ENCODE data around the gene ARHGEF7. TPM values are rescaled to one million over a fixed set of nuclear protein-coding genes. Genes with fewer than 3 reads are reported as not detected.

The ARHGEF7 gene
- total and polyA plus RNA-seq, 2 experiments from 2014 or later: 23.6 to 58.9 TPM

DNA sequence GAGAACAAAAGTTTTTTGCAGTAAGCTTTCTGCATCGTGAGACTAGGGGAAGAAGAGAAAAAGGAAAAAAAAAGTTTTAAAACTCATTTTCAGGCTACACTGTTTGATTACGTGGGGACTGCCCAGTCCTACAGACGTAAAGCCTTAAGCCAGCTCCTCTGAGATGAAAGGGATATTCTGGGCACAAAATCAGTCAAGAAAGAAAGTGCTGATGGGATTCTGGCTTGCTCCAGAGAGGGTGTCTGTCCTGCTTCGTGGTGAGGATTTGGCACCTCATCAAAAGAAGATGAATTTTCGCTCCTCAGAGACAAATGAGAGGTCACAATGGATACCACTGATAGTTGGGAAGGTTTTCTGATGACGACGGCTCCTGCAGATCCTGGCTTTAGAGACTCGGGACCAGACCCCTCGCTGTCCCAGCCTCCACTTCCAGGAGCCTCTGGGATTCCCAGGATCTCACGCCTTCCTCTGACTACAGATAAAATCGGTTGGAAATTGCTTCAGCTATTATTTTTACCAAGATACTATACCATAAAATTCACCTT lies 215.0 kb downstream of the ARHGEF7 start:
- Histone ChIP-seq H3K27ac (ENCODE audit: low read depth) (no peak overlapping the region), H3K4me1 (ENCODE audit: insufficient read depth) (no peaks in the 10 kb centered on the region), H3F3A (replicated peaks; ENCODE audit: low read depth) (no peaks in the 10 kb centered on the region), H3K36me3 (ENCODE audit: insufficient read depth) (no peaks in the 10 kb centered on the region), H3K27me3 (ENCODE audit: insufficient read depth) (no peaks in the 10 kb centered on the region), H3K4me2 (no peak overlapping the region), H2AFZ (no peak overlapping the region), H3K4me3 (no peak overlapping the region), H3K79me2 (replicated peaks; ENCODE audit: insufficient read depth) (no peaks in the 10 kb centered on the region), H3K9me2 (ENCODE audit: insufficient read depth) (no peaks in the 10 kb centered on the region), H4K20me1 (replicated peaks; ENCODE audit: insufficient read depth) (no peaks in the 10 kb centered on the region)
- no peak for DNase-seq (ENCODE audit: low spot score)
- Mint-ChIP-seq H3K4me3 (no peak overlapping the region), H3K27me3 (ENCODE audit: insufficient read depth, low read depth, poor library complexity) (peaks cover 5% of the 10 kb centered on the region), H3K27ac (no peak overlapping the region), H3K9me3 (no peaks in the 10 kb centered on the region), H3K4me1 (no peaks in the 10 kb centered on the region), H3K36me3 (ENCODE audit: low read depth) (no peaks in the 10 kb centered on the region; the same call in 2 of the 3 replicates)
- no peak for TF ChIP-seq NANOG (IDR thresholded peaks at IDR 0.05; ENCODE audit: borderline replicate concordance)
- TF ChIP-seq EZH2phosphoT487 (IDR thresholded peaks at IDR 0.05; ENCODE audit: unreplicated experiment): no peak
- TF ChIP-seq, protein P1, sequence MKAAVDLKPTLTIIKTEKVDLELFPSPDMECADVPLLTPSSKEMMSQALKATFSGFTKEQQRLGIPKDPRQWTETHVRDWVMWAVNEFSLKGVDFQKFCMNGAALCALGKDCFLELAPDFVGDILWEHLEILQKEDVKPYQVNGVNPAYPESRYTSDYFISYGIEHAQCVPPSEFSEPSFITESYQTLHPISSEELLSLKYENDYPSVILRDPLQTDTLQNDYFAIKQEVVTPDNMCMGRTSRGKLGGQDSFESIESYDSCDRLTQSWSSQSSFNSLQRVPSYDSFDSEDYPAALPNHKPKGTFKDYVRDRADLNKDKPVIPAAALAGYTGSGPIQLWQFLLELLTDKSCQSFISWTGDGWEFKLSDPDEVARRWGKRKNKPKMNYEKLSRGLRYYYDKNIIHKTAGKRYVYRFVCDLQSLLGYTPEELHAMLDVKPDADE (IDR thresholded peaks at IDR 0.05): no peak
- no peak for TF ChIP-seq CREB1 (CRISPR knock-in tag; IDR thresholded peaks at IDR 0.05; ENCODE audit: low read depth)
- no peak for TF ChIP-seq ZNF114 (CRISPR knock-in tag; IDR thresholded peaks at IDR 0.05)
- TF ChIP-seq POLR2AphosphoS5 (IDR thresholded peaks at IDR 0.05; ENCODE audit: low read depth): no peak
- TF ChIP-seq STAT1 (IDR thresholded peaks at IDR 0.05; ENCODE audit: unreplicated experiment): no peak
- no peak for TF ChIP-seq JUNB (IDR thresholded peaks at IDR 0.05; ENCODE audit: unreplicated experiment)
- TF ChIP-seq, protein P2, sequence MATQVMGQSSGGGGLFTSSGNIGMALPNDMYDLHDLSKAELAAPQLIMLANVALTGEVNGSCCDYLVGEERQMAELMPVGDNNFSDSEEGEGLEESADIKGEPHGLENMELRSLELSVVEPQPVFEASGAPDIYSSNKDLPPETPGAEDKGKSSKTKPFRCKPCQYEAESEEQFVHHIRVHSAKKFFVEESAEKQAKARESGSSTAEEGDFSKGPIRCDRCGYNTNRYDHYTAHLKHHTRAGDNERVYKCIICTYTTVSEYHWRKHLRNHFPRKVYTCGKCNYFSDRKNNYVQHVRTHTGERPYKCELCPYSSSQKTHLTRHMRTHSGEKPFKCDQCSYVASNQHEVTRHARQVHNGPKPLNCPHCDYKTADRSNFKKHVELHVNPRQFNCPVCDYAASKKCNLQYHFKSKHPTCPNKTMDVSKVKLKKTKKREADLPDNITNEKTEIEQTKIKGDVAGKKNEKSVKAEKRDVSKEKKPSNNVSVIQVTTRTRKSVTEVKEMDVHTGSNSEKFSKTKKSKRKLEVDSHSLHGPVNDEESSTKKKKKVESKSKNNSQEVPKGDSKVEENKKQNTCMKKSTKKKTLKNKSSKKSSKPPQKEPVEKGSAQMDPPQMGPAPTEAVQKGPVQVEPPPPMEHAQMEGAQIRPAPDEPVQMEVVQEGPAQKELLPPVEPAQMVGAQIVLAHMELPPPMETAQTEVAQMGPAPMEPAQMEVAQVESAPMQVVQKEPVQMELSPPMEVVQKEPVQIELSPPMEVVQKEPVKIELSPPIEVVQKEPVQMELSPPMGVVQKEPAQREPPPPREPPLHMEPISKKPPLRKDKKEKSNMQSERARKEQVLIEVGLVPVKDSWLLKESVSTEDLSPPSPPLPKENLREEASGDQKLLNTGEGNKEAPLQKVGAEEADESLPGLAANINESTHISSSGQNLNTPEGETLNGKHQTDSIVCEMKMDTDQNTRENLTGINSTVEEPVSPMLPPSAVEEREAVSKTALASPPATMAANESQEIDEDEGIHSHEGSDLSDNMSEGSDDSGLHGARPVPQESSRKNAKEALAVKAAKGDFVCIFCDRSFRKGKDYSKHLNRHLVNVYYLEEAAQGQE (IDR thresholded peaks at IDR 0.05; ENCODE audit: unreplicated experiment): no peak
- no peak for TF ChIP-seq ZNF331 (CRISPR knock-in tag; IDR thresholded peaks at IDR 0.05; ENCODE audit: low read depth)
- TF ChIP-seq, protein P3, sequence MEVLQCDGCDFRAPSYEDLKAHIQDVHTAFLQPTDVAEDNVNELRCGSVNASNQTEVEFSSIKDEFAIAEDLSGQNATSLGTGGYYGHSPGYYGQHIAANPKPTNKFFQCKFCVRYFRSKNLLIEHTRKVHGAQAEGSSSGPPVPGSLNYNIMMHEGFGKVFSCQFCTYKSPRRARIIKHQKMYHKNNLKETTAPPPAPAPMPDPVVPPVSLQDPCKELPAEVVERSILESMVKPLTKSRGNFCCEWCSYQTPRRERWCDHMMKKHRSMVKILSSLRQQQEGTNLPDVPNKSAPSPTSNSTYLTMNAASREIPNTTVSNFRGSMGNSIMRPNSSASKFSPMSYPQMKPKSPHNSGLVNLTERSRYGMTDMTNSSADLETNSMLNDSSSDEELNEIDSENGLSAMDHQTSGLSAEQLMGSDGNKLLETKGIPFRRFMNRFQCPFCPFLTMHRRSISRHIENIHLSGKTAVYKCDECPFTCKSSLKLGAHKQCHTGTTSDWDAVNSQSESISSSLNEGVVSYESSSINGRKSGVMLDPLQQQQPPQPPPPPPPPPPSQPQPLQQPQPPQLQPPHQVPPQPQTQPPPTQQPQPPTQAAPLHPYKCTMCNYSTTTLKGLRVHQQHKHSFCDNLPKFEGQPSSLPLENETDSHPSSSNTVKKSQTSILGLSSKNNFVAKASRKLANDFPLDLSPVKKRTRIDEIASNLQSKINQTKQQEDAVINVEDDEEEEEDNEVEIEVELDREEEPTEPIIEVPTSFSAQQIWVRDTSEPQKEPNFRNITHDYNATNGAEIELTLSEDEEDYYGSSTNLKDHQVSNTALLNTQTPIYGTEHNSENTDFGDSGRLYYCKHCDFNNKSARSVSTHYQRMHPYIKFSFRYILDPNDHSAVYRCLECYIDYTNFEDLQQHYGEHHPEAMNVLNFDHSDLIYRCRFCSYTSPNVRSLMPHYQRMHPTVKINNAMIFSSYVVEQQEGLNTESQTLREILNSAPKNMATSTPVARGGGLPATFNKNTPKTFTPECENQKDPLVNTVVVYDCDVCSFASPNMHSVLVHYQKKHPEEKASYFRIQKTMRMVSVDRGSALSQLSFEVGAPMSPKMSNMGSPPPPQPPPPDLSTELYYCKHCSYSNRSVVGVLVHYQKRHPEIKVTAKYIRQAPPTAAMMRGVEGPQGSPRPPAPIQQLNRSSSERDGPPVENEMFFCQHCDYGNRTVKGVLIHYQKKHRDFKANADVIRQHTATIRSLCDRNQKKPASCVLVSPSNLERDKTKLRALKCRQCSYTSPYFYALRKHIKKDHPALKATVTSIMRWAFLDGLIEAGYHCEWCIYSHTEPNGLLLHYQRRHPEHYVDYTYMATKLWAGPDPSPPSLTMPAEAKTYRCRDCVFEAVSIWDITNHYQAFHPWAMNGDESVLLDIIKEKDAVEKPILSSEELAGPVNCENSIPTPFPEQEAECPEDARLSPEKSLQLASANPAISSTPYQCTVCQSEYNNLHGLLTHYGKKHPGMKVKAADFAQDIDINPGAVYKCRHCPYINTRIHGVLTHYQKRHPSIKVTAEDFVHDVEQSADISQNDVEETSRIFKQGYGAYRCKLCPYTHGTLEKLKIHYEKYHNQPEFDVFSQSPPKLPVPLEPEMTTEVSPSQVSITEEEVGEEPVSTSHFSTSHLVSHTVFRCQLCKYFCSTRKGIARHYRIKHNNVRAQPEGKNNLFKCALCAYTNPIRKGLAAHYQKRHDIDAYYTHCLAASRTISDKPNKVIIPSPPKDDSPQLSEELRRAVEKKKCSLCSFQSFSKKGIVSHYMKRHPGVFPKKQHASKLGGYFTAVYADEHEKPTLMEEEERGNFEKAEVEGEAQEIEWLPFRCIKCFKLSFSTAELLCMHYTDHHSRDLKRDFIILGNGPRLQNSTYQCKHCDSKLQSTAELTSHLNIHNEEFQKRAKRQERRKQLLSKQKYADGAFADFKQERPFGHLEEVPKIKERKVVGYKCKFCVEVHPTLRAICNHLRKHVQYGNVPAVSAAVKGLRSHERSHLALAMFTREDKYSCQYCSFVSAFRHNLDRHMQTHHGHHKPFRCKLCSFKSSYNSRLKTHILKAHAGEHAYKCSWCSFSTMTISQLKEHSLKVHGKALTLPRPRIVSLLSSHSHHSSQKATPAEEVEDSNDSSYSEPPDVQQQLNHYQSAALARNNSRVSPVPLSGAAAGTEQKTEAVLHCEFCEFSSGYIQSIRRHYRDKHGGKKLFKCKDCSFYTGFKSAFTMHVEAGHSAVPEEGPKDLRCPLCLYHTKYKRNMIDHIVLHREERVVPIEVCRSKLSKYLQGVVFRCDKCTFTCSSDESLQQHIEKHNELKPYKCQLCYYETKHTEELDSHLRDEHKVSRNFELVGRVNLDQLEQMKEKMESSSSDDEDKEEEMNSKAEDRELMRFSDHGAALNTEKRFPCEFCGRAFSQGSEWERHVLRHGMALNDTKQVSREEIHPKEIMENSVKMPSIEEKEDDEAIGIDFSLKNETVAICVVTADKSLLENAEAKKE (CRISPR knock-in tag; IDR thresholded peaks at IDR 0.05): no peak
- TF ChIP-seq EZH2 (IDR thresholded peaks at IDR 0.05; ENCODE audit: low read depth, unreplicated experiment): no peak
- TF ChIP-seq, protein P4, sequence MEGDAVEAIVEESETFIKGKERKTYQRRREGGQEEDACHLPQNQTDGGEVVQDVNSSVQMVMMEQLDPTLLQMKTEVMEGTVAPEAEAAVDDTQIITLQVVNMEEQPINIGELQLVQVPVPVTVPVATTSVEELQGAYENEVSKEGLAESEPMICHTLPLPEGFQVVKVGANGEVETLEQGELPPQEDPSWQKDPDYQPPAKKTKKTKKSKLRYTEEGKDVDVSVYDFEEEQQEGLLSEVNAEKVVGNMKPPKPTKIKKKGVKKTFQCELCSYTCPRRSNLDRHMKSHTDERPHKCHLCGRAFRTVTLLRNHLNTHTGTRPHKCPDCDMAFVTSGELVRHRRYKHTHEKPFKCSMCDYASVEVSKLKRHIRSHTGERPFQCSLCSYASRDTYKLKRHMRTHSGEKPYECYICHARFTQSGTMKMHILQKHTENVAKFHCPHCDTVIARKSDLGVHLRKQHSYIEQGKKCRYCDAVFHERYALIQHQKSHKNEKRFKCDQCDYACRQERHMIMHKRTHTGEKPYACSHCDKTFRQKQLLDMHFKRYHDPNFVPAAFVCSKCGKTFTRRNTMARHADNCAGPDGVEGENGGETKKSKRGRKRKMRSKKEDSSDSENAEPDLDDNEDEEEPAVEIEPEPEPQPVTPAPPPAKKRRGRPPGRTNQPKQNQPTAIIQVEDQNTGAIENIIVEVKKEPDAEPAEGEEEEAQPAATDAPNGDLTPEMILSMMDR (conservative IDR thresholded peaks at IDR 0.05; ENCODE audit: low read depth in 2 of 2): no peak
- no peak for ATAC-seq

Data from GM23338 (cell line).